Measurements from ENCODE around the gene PACSIN1. TPM values are rescaled to one million over a fixed set of nuclear protein-coding genes. Genes with fewer than 3 reads are reported as not detected.

Gene PACSIN1
- total RNA-seq, 1 donor from 2014 or later, result 2.8 TPM

DNA sequence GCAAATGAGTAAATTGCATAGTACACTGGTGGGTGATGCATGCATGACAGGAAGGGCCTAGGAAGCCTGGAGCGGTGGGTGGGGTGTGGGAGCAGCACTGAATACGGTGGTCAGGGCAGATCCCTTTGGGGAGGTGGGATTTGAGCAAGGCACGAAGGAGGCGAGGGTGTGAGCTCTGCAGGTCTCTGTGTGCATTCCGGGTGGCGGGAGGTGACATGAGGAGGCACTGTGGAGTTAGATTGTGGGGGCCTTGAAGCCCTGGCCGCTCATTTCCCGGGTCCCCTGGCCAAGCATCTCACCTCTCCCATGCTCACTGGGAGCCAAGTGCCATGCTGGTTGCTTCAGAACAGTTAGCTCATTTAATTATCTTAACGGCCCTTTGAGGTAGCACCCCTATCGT is 96.5 kb downstream of the PACSIN1 start:
- DNase-seq, result no peak

DNA sequence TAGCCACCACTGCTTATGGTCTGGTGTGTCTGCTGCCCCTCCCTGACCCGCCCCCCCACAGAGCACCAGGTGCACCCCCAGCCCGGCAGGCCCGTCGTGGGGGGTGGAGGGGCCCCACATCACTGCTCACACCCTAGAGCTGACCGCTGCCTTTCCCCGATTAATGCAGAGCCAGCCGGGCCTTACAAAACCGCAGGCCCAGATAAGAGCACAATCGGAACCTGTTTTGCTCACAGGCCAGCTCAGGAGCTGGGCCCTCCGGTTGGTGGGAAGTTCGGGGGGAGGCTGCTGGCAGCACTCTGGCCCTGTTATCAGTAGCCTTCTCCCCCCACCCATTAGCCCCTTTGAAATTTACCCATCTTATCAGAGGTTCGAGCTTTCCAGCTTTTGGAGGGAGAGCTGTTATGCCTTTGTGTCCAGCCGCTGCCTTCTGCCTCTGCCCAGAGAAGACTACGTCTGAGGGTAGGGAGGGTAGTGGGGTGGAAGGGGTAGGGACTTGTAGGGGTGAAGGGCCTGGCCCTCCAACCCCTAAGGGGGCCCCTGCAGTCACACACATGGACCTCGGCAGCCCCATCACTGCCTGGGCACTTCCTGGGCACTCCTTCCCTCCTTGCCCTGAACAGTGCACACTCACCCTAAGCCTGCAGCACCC is 97.1 kb downstream of the PACSIN1 start:
- no peak for DNase-seq

DNA sequence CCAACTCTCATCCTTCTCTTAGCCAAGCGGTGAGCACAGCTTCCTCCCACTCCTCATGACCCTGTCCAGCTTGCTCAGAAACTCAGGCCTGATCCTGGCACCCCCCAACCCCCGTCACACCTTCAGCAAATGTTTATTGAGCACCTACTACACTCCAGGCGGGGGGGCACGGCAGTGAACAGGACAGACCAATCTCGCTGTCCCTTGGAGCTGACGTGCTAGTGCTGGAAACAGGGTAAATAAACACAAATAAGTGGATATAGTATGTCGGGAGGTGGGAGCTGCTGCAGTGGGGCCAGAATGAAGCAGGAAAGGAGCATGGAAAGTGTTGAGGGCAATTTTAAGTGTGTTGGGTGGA is 97.6 kb downstream of the PACSIN1 start:
- DNase-seq, result no peak

DNA sequence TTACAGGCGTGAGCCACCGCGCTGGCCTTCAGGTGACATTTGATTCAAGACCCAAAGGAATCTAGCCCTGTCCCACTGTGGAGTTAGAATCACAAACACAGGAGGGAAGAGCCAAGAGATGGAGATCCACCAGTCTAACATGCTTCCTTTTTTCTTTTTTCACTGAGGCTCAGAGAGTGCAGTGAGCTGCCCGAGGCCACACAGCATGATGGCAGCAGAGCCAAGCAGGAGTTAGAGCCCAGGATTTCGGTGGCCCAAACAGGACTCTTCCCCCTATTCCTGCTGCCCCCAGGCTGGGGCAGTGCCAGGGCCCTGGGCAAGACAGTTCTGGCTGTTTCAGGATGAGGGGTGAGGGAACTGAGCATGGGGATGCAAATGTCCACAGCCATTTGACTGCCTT is 98.3 kb downstream of the PACSIN1 start:
- no peak for DNase-seq

DNA sequence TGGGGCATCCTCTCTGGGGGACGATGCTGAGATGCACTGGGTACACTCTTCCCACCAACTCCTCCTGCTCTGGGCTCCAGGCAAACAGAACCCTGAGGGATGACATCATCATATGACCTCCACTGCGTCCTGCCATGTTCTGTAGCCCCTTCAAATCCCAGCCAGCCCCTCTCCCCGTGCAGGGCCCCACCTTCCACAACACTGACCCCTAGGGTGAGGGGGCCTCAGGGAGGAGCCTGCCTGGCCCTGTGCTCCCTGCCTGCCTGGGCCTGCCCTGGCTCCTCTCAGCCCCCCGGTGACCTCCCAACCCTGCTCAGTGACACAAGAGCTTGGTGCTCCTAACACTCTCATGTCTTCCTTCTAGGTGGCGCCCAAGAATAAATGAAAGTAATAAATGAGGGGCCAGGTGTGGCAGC is 99.9 kb downstream of the PACSIN1 start:
- no peak for DNase-seq

DNA sequence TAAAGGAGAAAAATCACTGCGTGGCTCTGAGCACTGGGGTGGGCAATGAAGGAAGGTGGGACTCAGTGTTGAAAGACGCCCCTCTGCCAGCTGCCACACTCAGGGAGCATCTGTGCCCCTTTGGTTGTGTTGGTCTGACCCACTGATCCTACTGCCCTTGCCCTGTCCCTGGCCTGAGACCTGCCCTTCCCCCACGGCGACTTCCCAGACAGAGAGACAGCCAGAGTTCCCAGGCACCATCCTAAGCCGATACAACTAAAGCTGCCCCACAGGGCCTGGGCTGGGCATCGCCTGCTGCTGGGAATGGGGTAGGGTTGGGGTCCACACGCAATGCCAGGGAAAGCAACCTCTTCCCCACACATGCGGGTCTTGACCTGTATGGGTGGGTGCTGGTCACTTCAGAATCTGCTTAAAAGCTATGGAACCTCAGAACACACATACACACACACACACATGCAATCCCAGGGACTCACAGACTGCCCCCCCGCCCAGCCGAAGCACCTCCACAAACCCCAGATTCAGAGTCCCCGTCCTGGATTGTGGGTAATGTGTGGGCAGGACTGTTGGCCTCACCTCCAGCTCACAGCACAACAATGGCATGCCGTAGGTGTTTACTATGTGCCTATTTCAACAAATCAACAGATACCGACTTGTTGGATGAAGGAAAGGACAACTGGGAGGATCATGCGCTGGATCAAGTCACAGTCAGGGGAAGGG is 101.1 kb downstream of the PACSIN1 start:
- no peak for DNase-seq

DNA sequence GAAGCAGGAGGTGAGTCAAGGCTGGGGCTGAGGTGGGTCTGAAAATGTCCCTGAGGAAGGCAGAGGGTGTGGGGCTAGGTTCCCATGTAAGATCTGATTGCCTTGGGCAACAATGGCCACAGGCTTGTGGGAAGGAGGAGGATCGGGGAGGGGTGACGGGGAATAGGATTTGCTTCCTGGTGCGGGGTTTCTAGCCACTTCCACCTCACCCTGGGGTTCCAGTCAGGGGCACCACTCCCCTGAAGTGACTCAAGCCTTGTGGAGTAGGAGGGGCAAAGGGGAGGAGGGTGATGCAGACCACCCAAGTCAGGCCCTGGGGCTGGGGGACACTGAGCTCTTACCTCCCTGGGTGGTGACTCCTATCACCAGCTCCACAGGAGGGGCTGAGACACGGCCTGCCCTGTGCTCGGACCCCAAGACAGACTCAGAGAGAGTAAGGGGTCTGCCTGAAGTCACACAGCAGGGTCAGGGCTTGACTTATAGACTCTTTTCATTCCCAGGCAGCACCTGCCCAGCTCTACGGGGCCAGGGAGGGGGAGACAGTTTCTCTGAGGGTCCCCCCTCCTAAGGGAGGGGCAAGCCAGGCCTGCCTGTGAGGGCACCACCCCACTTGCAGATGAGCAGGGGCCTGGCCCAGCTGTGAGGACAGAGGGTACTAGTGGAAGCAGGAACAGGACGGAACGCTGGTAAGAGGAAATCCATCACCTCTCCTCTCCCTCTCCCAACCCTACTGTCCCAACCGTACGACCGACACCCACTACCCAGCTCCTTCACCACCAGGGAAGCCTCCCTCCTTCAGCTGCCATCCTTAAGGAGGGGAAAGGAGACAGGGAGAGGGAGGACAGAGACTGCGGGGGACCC is 102.7 kb downstream of the PACSIN1 start:
- no peak for DNase-seq

DNA sequence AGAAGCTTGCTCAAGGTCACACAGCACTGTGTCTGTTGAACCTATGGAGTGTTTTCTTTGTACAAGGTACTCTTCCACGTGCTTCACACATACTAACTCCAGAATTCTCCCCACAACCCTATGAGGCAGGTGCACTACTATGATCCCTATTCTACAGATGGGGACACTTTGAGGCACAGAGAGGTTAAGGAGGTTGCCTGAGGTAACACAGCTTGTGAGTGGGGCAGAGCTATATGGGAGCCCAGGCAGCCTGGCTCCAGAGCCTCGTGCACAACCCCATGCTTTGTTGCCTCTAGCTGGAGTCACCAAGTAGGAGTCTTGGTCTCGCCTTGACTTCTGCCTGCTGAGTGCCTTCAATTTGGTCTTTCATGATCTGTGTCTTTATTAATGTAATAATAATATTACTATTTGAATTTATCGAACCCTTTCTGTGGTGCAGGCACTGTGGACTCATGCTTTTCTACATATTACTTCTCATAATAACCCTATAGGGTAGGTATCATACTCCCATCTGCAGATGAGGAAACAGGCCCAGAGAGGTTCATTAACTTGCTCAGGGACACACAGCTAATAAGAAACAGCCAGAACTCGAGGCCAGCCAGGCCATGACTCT is 103.6 kb downstream of the PACSIN1 start:
- no peak for DNase-seq

DNA sequence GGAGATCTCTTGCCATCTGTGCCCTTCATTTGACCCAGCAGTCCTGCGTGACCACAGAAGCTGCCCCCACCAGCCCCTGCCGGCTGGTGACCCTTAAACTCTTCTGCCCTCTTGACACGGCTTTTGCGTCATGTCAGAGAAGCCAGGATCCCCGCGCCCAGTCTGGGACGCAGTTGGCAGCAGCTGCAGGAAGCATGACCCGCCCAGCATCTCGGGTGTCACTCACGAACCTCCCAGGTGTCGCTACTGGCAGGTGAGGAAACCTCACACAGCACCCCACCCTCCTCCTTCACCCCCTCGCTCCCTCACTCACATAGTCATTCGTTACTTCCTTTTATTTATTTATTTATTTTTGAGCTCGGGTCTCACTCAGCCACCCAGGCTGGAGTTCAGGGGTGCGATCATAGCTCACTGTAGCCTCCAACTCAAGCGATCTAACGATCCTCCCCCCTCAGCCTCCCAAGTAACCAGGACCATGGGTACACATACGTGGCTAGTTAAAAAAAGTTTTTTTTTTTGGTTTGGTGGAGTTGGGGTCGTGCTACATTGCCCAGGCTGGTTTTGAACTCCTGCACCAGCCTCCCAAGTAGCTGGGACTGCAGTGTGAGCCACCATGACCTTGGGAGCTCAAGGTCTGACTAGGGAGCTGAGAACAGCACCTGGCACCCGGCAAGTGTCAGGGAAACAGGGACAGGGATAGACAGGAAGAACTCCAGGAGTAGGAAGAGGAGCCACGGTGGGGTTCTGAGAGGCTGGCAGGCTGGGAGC is 104.4 kb downstream of the PACSIN1 start:
- no peak for DNase-seq

DNA sequence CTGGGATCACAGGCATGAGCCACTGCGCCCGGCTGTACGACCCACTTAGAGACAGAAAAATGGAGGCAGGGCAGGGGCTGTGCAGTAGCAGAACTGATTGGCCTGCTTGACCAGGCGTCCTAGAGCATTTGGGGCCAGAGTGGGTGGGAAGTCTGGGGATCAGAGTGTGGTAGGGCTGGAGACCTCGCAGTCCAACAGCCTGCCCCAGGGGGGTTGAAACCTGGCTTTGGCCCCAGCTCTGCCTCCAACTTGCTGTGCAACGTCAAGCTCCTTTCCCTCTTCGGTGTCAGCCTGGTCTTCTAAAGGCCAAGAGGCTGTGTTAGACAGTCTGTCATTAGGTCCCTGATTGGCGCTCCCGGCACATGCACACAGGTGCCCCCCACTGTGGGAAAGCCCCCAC is 105.5 kb downstream of the PACSIN1 start:
- no peak for DNase-seq

DNA sequence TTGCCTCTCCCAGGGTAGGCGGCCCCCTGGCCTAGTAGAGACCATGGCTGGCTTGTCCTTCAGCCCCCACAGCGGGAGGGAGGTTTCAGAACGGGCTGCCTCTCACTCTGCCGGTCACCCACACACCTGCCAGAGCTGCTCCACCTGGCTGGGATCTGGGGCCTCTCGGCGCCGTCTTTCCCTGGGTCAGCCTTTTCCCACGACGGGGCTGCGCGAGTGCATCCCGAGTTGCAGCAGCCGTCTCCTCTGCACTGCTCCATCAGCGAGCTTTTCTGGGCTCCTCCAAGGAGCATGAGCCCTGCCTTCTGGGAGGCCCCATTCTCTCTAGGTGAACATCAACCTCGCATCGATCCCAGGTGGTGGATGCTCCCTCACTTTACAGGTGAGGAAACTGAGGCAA is 106.1 kb downstream of the PACSIN1 start:
- no peak for DNase-seq

DNA sequence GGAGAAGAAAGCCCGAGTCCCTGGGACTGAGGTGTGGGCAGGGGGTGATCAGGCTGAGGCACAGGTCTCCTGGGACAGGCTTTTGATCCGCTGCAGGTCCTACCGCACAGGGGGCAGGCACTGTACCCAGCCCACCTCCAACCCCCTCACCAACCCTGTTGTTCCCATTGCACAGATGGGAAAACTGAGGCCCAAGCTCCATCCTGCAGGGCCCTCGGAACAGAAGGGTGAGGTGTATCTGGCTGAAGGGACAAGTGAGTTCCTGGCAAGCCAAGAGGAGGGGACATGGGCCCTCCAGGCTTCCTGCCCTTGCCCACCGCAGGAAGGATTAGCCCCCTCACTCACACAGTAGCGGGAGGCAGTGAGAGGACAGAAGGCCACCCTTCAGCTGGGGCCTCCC is 106.7 kb downstream of the PACSIN1 start:
- no peak for DNase-seq

DNA sequence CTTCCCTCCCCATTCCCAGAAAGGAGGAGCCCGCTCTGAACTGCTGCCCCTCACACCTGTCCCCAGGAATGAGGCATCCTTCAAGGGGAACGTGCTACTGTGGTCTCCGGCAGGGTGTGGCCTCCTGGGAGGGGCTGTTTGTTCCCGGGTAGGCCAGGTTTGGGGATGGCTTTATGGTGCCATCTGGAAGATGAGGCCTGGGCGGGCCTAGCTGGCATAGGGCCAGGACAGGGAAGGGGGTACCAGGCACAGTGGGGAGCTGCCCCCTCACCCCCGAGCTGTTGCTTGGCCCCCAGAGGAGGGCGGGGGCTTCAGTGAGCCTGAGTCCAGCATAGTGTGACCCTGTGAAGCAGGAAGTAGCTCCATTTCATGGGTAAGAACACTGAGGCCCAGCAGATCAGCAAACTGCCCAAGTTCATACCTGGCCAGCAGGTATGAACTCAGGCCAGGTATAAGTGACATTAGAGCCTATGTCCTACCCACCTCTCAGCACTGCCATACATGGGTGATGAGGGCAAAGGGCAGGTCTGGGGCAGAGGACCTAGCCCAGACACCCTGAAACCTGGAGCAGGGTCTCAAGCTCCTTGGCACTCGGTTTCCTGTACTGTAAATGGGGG is 107.8 kb downstream of the PACSIN1 start:
- DNase-seq, result no peak

DNA sequence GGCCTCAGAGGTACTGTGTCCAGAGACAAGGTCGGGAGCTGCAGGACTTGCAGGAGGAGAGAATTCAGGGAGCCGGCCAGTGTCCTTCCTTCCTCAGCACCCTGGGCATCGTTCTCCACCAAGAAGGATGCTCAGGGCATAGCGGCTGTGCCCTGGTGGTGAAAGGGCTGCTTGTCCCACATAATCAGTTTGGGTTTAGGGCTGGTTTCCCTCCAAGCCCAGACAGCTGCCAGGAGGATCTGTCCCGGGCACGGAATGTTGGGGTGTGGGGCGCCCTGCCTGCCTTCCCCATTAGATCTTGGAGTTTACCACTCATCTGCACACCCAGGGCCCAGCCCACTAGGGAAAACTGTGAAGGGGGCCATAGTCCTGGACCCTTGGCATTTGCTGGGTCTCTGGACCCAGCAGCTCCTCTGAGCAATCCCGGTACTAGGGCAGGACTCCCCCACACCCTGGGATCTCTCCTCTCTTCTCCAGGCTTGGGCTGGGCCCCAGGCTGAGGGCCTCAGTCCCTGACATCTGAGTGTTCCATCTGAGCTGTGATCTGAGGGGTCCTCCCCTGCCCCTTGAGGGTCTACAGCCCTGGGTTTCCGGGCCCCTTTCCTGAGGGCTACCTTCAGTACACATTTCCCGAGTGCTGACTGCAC is 108.9 kb downstream of the PACSIN1 start:
- DNase-seq, result no peak

DNA sequence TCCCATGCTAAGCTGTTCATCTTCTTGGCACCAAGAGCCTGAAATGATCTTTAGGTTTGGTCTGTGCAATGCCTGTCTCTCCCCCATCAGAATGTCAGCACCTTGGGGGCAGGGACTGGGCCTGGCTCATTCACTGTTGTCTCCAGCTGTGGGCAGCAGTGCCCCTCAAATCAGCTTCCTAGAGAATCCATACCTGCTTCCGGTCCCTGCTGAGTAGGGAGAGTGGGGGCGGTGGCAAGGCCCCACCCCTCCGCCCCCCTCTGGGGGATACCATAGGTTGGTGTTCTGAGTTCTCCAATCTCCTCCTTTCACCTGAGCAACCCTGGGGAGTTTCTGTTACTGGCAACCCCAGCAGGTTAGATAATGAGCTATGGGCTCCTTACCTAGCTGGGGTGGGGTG is 109.5 kb downstream of the PACSIN1 start:
- DNase-seq, result no peak

DNA sequence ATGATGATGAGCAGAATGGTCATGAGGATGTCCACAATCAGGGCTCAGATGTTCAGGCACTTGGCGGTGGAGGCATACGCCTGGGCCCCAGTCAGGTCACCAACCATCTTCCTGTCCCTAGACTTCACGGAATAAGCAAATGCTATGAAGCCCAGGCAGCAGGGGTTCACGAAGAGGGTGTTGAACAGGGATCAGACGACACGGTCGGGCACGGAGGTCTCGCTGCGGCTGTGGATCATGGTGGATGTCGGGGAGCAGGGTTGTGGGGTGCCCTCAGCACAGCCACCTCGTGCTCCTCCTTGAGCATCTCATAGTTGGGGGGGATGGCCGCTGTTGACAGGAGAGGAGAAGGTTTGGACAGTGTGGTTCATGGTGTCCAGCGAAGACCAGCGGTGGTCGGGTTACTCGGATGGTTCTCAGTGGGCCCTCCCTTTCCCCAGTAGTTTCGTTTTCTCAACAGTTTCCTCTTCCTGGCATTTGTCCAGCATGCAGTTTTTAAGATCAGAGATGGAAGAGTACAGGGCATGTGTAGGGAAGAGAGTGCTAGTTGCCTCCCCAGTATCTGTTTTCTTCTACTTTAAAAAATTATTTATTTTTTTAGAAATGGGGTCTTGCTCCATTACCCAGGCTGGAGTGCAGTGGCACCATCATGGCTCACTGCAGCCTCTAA is 110.5 kb downstream of the PACSIN1 start:
- no peak for DNase-seq

DNA sequence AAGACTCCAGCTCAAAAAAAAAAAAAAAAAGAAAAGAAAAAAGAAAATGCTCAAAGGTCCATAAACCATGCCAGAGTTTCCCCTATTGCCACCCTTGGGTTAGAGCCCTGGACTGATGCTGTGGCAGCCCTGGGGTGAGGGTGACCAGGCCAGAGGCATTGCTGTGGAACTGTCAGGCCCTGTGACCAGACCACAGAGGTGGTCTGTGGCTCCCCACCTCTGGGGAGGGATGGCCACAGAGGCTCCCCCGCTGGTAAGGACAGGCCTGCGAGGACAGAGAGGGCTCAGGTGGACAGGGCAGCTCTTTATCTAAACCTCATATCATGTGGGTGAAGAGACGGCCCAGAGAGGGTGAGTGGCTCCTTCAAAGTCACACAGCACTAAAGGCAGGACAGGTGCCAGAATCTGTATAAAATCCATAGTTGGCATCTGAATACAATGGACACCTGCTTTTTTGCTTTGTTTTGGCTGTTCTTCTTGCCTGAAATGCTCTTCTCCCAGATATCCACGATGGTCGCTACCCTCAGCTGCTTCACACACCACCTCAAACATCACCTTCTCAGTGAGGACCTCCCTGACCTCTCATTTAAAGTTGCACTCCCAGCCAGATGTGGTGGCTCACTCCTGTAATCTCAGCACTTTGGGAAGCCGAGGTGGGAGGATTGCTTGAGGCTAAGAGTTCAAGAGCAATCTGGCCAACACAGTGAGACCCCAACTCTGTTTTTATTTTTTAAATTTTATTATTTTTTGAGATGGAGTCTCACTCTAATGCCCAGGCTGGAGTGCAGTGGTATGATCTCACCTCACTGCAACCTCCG is 112.8 kb downstream of the PACSIN1 start:
- no peak for DNase-seq

DNA sequence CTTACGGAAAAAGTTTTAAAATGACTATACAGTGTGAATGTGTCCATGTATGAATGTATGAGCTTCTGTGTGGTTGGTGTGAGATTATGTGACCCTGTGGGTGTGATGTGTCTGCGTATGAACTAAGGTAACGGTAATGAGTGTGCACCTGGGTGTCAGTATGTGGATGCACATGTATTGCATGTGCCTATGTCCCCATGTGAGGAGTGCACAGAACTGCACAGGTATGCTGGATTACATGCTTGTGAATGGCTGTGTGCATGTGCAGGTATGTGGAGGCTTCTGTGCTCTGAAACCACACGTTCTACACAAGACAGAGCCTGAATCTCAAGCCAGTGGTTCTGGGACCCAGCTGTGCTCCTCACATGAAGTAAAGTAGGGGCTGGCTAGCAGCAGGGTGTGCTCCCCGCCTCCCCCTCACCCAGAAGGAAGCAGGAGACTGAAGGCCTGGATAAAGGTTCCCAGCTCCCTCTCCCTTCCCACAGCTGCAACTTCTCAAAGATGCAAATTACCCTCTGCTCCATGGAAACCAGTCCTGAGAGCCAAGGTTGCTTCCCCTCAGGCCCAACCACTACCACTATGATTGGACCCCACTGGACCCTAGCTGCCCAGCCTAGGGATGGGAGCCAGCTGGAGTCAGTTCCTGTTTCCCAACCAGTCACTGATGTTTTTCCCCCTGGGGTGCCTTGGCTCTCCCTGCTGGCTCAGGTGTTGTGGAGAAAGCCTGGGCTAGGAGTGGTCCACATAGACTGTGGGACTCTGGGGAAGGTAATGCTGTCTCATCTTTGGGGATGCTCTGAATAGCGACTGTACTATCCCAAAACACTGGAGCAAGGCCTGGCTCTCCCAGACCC is 115.1 kb downstream of the PACSIN1 start:
- DNase-seq, result no peak

DNA sequence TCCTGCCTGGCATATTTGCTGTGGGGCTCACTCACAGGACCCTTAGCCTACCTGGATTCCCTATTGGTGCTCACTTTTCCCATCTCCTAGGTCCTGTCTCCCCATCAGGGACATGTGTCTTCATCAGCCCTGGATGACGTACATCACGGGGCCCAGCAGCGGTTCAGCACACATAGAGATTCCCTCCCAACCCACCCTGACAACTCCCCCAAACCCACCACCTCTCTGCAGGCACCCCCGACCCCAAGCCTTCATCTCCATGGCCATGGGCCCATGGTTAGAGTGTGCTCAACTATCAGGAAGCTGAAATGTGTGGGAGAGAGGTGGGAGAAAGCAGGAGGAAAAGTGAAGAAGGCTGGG is 115.7 kb downstream of the PACSIN1 start:
- DNase-seq, result no peak

Measured in occipital lobe (tissue), 2 donors.